NCI-H2227 (cell line): ENCODE results near the gene PCDHA4.

Source experiments
- DNase-seq: peaks from one replicate; lab custom pipeline; 2025; ENCODE audit not compliant: unreplicated experiment; lab: John Stamatoyannopoulos, UW

PCDHA4 gene

GRCh38 chr5:140855772-140856674 is 49.2 kb downstream of the PCDHA4 start, which contains the start of gene PCDHA10:
PCDHA10 (plus strand) TSS chr5:140855897; CDS start chr5:140856049, 152 bp downstream.
- no peak for DNase-seq

- no peak for DNase-seq
Observed at GRCh38 chr5:140857177-140857986, 50.5 kb downstream of the PCDHA4 start.

- DNase-seq = no peak
Observed at GRCh38 chr5:140857987-140858240, 51.0 kb downstream of the PCDHA4 start.

- no peak for DNase-seq
Observed at GRCh38 chr5:140862441-140863295, 55.8 kb downstream of the PCDHA4 start.
